T-helper 2 cell treated with Interferon-gamma antibody and Interleukin-4, amounts not matched to agents 5 μg/mL and 100 μg/mL, for 36 hours (primary cell): Measurements from ENCODE around the gene FDX1.

Experiments used
- DNase-seq: peaks from one replicate; pipeline ENCODE4 v3.0.0; 2021; ENCODE audit warnings: low spot score
- H3K27ac Mint-ChIP-seq: one replicate; pipeline ENCODE4 v1.8.0; 2021; ENCODE audit warnings: mild to moderate bottlenecking, mixed read lengths
- H3K27me3 Mint-ChIP-seq: one replicate; pipeline ENCODE4 v1.8.0; 2021; ENCODE audit warnings: low read depth, mixed read lengths
- H3K36me3 Mint-ChIP-seq: one replicate; pipeline ENCODE4 v1.8.0; 2021; ENCODE audit warnings: low read depth, mixed read lengths
- H3K4me1 Mint-ChIP-seq: one replicate; pipeline ENCODE4 v1.8.0; 2021; ENCODE audit warnings: low read depth, mixed read lengths
- H3K4me3 Mint-ChIP-seq: one replicate; pipeline ENCODE4 v1.8.0; 2022; ENCODE audit warnings: mild to moderate bottlenecking, moderate library complexity, mixed read lengths
- H3K9me3 Mint-ChIP-seq: one replicate; pipeline ENCODE4 v1.8.0; 2021; ENCODE audit warnings: mixed read lengths

The FDX1 gene

GRCh38 chr11:110424775-110425444, 4.8 kb upstream of the FDX1 start:
- H3K36me3 Mint-ChIP-seq = no peaks in the 10 kb centered on the region
- no peak overlapping the region for H3K27ac Mint-ChIP-seq
- no peaks in the 10 kb centered on the region for H3K9me3 Mint-ChIP-seq
- no peak overlapping the region for H3K4me3 Mint-ChIP-seq
- no peak for DNase-seq
- peaks cover 11% of the 10 kb centered on the region for H3K4me1 Mint-ChIP-seq
- no peaks in the 10 kb centered on the region for H3K27me3 Mint-ChIP-seq

DNA sequence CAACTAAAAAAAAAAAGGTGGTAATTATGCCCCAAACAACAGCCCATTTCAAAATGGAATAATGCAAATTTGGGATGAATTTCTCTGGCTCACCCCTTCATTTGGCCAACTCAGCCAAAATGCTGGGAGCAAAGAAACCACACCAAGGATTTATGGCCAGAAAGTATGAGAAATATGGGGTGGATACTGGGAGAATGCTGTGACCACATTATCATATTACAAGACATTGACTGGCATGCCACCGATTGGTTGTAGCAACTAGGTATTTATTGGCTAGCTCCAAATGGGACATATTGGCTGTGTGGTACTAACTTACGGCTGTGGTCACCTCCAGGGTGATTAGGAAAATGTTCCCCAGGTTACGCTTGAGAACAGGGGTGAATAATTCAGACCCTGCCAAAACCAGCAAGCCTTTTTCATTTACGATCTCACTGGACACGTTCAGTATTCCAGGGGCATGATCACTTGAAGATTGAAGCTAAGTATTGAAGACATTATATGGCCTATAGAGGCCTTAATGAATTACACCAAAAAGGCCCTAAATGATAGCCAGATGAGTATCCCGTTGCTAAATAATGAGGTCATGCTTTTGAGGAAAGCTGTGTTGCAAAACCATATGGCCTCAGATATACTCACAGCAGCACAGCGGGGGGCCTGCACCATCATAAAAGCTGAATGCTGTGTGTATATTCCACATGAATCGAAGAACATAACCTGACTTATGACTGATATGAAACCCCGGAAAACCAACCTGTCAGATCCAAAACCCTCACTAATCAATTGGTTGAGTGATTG, 3.8 kb upstream of the FDX1 start:
- no peak for DNase-seq
- H3K27ac Mint-ChIP-seq = no peak overlapping the region
- no peaks in the 10 kb centered on the region for H3K36me3 Mint-ChIP-seq

GRCh38 chr11:110428040-110428439, 1.7 kb upstream of the FDX1 start:
- H3K9me3 Mint-ChIP-seq = no peaks in the 10 kb centered on the region
- no peaks in the 10 kb centered on the region for H3K27me3 Mint-ChIP-seq
- no peak overlapping the region for H3K4me3 Mint-ChIP-seq
- H3K36me3 Mint-ChIP-seq = peaks cover 2% of the 10 kb centered on the region
- DNase-seq = no peak
- H3K4me1 Mint-ChIP-seq = peaks cover 25% of the 10 kb centered on the region
- H3K27ac Mint-ChIP-seq = no peak overlapping the region

More for the DNA sequence above, 3.8 kb upstream of the FDX1 start:
- Mint-ChIP-seq H3K4me1 (peaks cover 11% of the 10 kb centered on the region), H3K9me3 (no peaks in the 10 kb centered on the region), H3K27me3 (no peaks in the 10 kb centered on the region), H3K4me3 (no peak overlapping the region)

DNA sequence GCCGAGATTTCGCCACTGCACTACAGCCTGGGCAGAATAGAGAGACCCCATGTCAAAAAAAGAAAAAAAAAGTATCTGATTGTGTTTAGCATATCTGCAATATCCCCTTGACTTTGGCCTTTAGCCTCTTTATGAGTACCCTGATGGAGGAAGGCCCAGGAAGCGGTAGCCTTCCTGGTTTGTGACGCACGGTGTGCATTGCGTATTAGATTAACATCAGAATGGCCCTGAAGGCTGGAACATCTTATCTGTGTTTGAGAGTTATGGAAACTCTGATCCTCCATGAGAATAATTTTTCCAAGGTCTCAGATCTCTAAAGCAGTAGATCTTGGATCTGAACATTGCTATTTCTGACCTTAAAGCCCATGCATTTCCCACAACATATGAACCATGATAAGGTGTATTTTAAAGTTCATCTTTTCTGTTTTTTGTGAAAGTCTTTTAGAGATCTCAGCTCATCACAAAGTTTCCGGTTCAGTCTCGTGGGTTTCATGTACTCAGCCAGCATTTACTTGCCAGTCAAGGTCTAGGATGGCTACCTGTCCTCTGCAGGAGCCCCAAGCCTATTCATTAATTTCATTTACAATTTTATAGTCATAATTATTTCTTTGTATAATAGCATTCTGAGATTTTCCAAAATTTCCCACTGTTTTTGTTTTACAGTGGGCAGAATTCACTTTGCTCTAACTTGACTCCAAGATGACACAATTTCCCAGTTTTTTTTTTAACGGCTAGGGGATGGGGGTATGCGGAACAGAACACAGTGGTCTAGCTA, 605 bp upstream of the FDX1 start:
- H3K36me3 Mint-ChIP-seq = peaks cover 3% of the 10 kb centered on the region
- H3K4me1 Mint-ChIP-seq = peaks cover 34% of the 10 kb centered on the region
- no peak for DNase-seq
- H3K27me3 Mint-ChIP-seq = no peaks in the 10 kb centered on the region
- peak overlapping the region; percentile 86 for H3K4me3 Mint-ChIP-seq
- H3K27ac Mint-ChIP-seq = peak overlapping the region; percentile 81
- no peaks in the 10 kb centered on the region for H3K9me3 Mint-ChIP-seq

- Mint-ChIP-seq H3K4me1 (peaks cover 40% of the 10 kb centered on the region), H3K27me3 (no peaks in the 10 kb centered on the region), H3K9me3 (no peaks in the 10 kb centered on the region), H3K27ac (peak overlapping the region; percentile 96), H3K4me3 (peak overlapping the region; percentile 99), H3K36me3 (peaks cover 3% of the 10 kb centered on the region)
- peak; percentile 22 for DNase-seq
These were observed 711 bp downstream of the FDX1 start for GRCh38 chr11:110430267-110431050.

DNA sequence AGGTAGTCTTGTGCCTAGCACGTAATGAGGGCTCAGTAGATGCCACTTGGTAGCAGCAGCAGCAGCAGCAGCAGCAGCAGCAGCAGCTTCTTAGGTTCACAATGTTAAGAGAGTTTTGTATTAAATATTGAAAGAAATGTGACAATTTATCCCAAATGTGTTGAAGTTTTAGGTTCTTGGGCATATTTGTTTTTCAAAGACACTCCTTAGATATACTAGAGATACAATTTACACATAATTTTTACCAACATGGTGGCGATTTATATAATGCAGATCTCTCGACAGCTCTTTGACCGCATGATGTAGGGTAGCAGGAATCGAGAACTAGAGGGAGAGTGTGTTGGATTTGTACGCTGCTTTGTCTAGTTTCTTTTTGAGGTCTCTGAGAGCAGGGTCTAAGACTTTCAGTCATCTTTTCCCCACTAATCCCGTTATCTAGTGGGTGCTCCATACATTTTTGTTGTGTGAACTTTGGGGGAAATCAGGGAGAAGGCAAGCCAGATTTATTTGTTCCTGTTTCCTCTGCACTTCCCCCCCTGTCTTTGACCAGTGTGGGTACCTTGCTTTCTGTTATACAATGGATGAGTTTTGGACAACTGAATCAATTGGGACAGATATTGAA, 1.4 kb downstream of the FDX1 start:
- no peak for DNase-seq
- H3K36me3 Mint-ChIP-seq = peaks cover 3% of the 10 kb centered on the region
- H3K27me3 Mint-ChIP-seq = no peaks in the 10 kb centered on the region
- H3K27ac Mint-ChIP-seq = peak overlapping the region; percentile 96
- peak overlapping the region; percentile 99 for H3K4me3 Mint-ChIP-seq
- H3K9me3 Mint-ChIP-seq = no peaks in the 10 kb centered on the region
- H3K4me1 Mint-ChIP-seq = peaks cover 45% of the 10 kb centered on the region

GRCh38 chr11:110431674-110432073, 1.9 kb downstream of the FDX1 start:
- Mint-ChIP-seq H3K27me3 (no peaks in the 10 kb centered on the region), H3K27ac (no peak overlapping the region), H3K9me3 (no peaks in the 10 kb centered on the region), H3K4me3 (peak overlapping the region; percentile 99), H3K4me1 (peaks cover 47% of the 10 kb centered on the region), H3K36me3 (peaks cover 4% of the 10 kb centered on the region)
- no peak for DNase-seq

DNA sequence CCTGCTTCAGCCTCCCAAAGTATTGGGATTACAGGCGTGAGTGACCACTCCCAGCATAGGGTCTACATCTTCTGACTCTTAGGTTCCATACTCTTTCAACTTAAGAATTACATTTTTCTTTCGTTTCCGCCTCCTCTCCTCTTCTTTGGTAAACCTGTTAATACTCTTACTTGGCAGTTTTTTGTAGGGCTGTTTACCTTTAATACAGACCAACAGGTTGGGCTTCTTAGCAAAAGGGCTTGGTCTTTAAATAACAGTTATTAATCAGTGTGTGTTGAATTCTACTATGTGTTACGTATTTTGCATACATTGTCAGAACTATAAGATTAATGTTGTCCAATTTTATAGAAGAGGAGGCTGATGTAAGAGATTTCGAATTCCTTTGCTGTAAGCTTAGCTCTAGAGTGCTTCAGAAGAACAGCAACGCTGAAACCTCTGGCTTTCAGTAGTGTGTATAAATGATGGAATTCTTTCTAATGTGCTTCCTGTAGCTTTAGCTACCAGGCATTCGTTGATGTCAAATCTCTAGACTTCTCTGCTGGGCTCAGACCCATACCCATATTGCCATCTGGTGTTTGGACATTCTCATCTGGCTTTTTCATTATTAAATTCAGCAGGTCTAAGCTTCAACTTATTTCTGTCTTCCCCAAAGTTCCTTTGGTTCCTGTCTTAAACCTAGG, 3.1 kb downstream of the FDX1 start:
- no peak for DNase-seq
- peaks cover 12% of the 10 kb centered on the region for H3K36me3 Mint-ChIP-seq
- peaks cover 53% of the 10 kb centered on the region for H3K4me1 Mint-ChIP-seq
- H3K27ac Mint-ChIP-seq = no peak overlapping the region
- H3K4me3 Mint-ChIP-seq = peak overlapping the region; percentile 13
- H3K27me3 Mint-ChIP-seq = no peaks in the 10 kb centered on the region
- H3K9me3 Mint-ChIP-seq = no peaks in the 10 kb centered on the region

DNA sequence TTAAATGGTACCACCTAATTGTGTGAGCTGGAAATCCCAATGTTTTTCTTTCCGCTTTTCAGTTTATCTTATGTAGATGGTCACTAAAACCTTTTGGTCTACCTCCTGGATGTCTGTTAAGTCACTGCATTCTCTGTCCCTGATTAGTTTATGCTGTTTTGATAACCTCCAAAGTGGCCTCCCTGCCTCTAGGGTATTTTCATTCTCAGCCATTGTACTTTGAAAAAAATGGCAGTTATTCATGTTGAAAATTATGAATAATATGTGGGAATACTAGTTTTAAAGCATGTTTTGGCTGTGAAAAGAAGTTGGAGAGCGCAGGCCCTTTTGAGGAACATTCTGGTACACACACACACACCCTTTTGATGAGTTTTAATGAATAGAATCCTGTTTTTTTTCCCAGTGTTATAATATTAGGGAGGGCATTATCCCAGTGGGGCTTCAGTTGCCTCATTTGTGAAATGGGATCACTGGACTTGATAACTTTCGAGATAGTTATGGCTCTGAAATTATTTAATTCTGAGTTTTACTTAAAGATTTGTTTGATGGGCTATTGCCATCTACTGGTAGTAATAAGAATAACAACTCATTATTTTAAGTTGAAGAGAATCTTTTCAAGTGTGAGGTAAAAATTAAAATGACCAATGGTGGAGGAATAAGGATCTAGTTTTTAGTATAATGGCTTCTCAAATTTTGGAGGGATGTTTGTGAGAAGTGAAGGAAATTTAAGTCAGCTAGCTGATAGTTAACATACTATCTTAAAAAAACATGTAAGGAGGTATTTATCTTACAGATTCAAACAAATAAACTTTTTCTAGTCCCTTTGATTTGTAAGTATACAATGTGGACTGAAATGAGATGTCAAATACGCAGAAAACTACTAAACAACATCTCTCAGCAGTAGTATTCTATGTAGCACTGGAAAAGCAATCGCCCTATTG, 3.9 kb downstream of the FDX1 start:
- Mint-ChIP-seq H3K4me1 (peaks cover 52% of the 10 kb centered on the region), H3K36me3 (peaks cover 17% of the 10 kb centered on the region), H3K27ac (no peak overlapping the region), H3K9me3 (no peaks in the 10 kb centered on the region), H3K4me3 (no peak overlapping the region), H3K27me3 (no peaks in the 10 kb centered on the region)
- no peak for DNase-seq

DNA sequence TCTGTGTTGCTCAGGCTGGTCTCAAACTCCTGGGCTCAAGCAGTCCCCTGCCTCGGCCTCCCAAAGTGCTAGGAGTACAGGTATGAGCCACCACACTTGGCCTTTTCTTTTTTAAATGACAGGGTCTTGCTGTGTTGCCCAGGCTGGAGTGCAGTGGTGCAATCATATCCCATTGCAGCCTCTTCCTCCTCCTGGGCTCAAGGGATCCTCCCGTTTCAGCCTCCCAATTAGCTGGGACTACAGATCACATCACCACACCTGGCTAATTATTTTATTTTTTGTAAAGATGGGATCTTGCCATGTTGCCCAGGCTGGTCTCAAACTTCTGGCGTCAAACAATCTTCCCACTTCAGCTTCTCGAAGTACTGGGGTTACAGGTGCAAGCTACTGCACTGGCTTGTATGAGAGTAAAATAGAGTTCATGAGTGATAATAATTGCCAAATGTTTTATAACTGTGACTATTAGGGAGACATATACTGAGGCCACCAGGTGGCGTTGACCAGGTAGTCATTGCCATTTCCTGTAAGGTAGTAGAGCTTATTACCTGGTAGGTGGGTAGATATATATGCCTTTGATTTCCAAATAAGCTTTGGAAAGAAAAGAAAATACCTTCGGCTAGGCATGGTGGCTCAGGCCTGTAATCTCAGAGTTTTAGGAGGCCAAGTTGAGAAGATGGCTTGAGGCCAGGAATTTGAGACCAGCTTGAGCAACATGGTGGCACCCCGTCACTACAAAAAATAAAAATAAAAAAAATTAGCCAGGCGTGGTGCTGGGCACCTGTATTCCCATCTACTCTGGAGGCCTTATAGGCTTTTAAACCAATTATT, 5.4 kb downstream of the FDX1 start:
- Mint-ChIP-seq H3K36me3 (peaks cover 30% of the 10 kb centered on the region), H3K27me3 (no peaks in the 10 kb centered on the region), H3K4me1 (peaks cover 46% of the 10 kb centered on the region), H3K9me3 (peaks cover 3% of the 10 kb centered on the region), H3K4me3 (no peak overlapping the region), H3K27ac (no peak overlapping the region)
- DNase-seq = no peak

GRCh38 chr11:110435780-110436717, 6.3 kb downstream of the FDX1 start:
- Mint-ChIP-seq H3K27ac (no peak overlapping the region), H3K36me3 (peaks cover 39% of the 10 kb centered on the region), H3K4me3 (no peak overlapping the region), H3K9me3 (peaks cover 3% of the 10 kb centered on the region), H3K27me3 (no peaks in the 10 kb centered on the region), H3K4me1 (peaks cover 47% of the 10 kb centered on the region)
- no peak for DNase-seq
